Body of pancreas (tissue), 4 donors: ENCODE measurements around the gene SUPT5H.

ENCODE experiments used
- POLR2A ChIP-seq, 3 donors: fragments of 450-650 bp; IDR thresholded peaks; one replicate each; pipeline ENCODE4 v1.6.1; 2016; ENCODE audit warnings: antibody characterized with exemption in 3 of 3, mild to moderate bottlenecking in 2 of 3
- TF ChIP-seq, protein P1 (sequence below), 7 experiments: fragments of 450-650 bp in 4 of 7; fragments of 200-600 bp in 3 of 7; sonication (generic) in 3 of 7; IDR thresholded peaks; one replicate each; pipeline ENCODE4 v1.5.1; 2016 to 2019; ENCODE audit warnings: antibody characterized with exemption in 7 of 7

DNA sequence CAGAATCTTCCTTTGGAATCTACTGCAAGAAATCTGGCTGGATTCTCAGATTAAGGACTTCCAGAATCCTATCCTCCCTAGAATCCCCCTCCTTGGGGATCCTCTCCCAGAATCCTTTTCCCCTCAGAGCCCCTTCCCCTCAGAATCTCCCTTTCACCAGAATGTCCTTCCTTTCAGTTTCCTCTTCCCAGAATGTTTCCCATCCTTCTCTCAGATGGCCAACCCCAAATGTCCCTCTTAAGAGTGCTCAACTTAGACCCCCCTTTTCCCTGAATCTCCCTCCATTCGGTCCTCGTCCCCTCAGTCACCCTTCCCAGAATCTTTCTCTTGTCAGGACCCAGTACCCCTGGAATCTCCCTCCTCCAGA is 9.0 kb upstream of the SUPT5H start:
- TF ChIP-seq POLR2A (IDR thresholded peaks at IDR 0.05): no peak
- TF ChIP-seq, protein P1, sequence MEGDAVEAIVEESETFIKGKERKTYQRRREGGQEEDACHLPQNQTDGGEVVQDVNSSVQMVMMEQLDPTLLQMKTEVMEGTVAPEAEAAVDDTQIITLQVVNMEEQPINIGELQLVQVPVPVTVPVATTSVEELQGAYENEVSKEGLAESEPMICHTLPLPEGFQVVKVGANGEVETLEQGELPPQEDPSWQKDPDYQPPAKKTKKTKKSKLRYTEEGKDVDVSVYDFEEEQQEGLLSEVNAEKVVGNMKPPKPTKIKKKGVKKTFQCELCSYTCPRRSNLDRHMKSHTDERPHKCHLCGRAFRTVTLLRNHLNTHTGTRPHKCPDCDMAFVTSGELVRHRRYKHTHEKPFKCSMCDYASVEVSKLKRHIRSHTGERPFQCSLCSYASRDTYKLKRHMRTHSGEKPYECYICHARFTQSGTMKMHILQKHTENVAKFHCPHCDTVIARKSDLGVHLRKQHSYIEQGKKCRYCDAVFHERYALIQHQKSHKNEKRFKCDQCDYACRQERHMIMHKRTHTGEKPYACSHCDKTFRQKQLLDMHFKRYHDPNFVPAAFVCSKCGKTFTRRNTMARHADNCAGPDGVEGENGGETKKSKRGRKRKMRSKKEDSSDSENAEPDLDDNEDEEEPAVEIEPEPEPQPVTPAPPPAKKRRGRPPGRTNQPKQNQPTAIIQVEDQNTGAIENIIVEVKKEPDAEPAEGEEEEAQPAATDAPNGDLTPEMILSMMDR (IDR thresholded peaks at IDR 0.05): no peak
